Smooth muscle cell (in vitro differentiated cells): Measurements from ENCODE around the gene RNPEP. TPM values are rescaled to one million over a fixed set of nuclear protein-coding genes. Genes with fewer than 3 reads are reported as not detected.
"Not testable (repeated sequence)": the region's sequence is repeated elsewhere in the genome, so short reads cannot be mapped to it uniquely, and the experiment has no call there.

ENCODE experiments used
- DNase-seq: peaks from one replicate; lab custom pipeline; 2025; ENCODE audit not compliant: unreplicated experiment; lab: John Stamatoyannopoulos, UW
- H2AFZ ChIP-seq: fragments of 200-600 bp; sonication (generic); 2 replicates; pipeline ENCODE4 v1.6.0; 2016; ENCODE audit warnings: antibody characterized with exemption, low read depth, mild to moderate bottlenecking
- H3F3A ChIP-seq: fragments of 200-600 bp; sonication (generic); 2 replicates; pipeline ENCODE4 v1.6.0; 2017; ENCODE audit warnings: antibody characterized with exemption, low read depth
- H3K27ac ChIP-seq: fragments of 200-600 bp; sonication (generic); 2 replicates; pipeline ENCODE4 v1.5.1; 2016; ENCODE audit warnings: low read depth, mild to moderate bottlenecking
- H3K27me3 ChIP-seq: fragments of 200-600 bp; sonication (generic); 2 replicates; pipeline ENCODE4 v1.6.1; 2016; ENCODE audit warnings: low read depth, mild to moderate bottlenecking
- H3K36me3 ChIP-seq: fragments of 200-600 bp; sonication (generic); 2 replicates; pipeline ENCODE4 v1.5.1; 2016; ENCODE audit warnings: low read depth
- H3K4me1 ChIP-seq: fragments of 200-600 bp; sonication (generic); 2 replicates; pipeline ENCODE4 v1.5.1; 2016; ENCODE audit warnings: low read depth
- H3K4me2 ChIP-seq: fragments of 200-600 bp; sonication (generic); 2 replicates; pipeline ENCODE4 v1.6.0; 2016; ENCODE audit warnings: mild to moderate bottlenecking
- H3K4me3 ChIP-seq: fragments of 200-600 bp; sonication (generic); 2 replicates; pipeline ENCODE4 v1.5.1; 2016; ENCODE audit warnings: mild to moderate bottlenecking
- H3K79me2 ChIP-seq: fragments of 200-600 bp; sonication (generic); 2 replicates; pipeline ENCODE4 v1.6.0; 2016; ENCODE audit warnings: low read depth, mild to moderate bottlenecking
- H3K9ac ChIP-seq: fragments of 200-600 bp; sonication (generic); 2 replicates; pipeline ENCODE4 v1.6.0; 2016; ENCODE audit warnings: low read depth
- H3K9me3 ChIP-seq: fragments of 200-600 bp; sonication (generic); replicated peaks from 2 replicates; pipeline ENCODE4 v1.5.1; 2016; ENCODE audit warnings: low read depth
- H4K20me1 ChIP-seq: fragments of 200-600 bp; sonication (generic); 2 replicates; pipeline ENCODE4 v1.6.0; 2016; ENCODE audit warnings: low read depth
- WGBS: methylation state at CpG from one replicate; pipeline ENCODE4 v1.1.7; 2016; ENCODE audit warnings: low lambda C conversion rate; 5-methylcytosine and 5-hydroxymethylcytosine counted together
- polyA plus RNA-seq: library from polyadenylated mRNA; unstranded; fragments of >200 nt; fragmentation: Nextera tagmentation; extraction: Ambion mirVana; gene quantifications from 2 replicates; pipeline ENCODE4 v1.2.1, GENCODE V29; 2016
- total RNA-seq: library from RNA; depleted of rRNA; stranded (reverse); fragments of >200 nt; gene quantifications from 2 replicates; pipeline ENCODE4 v1.2.3, GENCODE V29; 2014
- TF ChIP-seq, protein P1 (sequence below): fragments of 200-600 bp; sonication (generic); IDR thresholded peaks from 2 replicates; pipeline ENCODE4 v1.5.1; 2017; ENCODE audit warnings: borderline replicate concordance, mild to moderate bottlenecking, antibody characterized with exemption; ENCODE audit not compliant: insufficient read depth, poor library complexity, severe bottlenecking

RNPEP gene
- total and polyA plus RNA-seq, 2 experiments from 2014 or later: 53.4 to 59.0 TPM

DNA sequence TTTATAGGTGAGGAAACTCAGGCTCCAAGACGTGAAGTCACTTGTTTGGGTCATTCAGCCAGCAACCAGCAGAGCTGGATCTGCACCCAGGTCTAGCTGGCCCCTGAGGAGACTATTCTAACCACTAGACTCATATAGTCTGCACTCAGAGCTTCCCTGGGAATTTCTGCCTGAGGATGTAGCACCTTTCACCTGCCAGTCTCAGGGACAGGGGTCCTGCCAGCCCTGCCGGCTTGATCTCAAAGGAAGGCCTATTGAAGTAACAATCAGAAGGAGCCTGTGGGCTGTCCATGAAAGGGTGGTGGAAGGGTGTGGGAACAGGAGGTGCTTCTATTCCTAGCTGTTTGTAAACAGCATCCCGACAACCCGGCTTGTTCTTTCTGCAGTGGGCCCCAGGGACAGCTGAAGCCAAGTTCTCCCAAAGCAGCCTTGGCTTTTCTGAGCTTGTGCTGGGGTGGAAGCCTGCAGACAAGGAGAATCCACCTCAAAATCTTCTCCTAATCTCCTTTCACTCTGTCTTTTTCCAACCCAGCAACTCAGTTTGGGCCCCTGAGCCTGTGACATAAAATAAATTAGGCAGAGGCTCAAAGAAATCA is 43.9 kb upstream of the RNPEP start:
- H3F3A ChIP-seq: peaks cover 9% of the 10 kb centered on the region
- peak overlapping the region; percentile 12 for H3K4me2 ChIP-seq
- no peaks in the 10 kb centered on the region for H3K36me3 ChIP-seq
- peaks cover 21% of the 10 kb centered on the region for H3K4me1 ChIP-seq
- peak overlapping the region; percentile 53 for H3K27ac ChIP-seq
- H2AFZ ChIP-seq: no peak overlapping the region
- DNase-seq: no peak
- TF ChIP-seq, protein P1, sequence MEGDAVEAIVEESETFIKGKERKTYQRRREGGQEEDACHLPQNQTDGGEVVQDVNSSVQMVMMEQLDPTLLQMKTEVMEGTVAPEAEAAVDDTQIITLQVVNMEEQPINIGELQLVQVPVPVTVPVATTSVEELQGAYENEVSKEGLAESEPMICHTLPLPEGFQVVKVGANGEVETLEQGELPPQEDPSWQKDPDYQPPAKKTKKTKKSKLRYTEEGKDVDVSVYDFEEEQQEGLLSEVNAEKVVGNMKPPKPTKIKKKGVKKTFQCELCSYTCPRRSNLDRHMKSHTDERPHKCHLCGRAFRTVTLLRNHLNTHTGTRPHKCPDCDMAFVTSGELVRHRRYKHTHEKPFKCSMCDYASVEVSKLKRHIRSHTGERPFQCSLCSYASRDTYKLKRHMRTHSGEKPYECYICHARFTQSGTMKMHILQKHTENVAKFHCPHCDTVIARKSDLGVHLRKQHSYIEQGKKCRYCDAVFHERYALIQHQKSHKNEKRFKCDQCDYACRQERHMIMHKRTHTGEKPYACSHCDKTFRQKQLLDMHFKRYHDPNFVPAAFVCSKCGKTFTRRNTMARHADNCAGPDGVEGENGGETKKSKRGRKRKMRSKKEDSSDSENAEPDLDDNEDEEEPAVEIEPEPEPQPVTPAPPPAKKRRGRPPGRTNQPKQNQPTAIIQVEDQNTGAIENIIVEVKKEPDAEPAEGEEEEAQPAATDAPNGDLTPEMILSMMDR: no peak
- no peaks in the 10 kb centered on the region for H3K9me3 ChIP-seq
- H4K20me1 ChIP-seq: no peaks in the 10 kb centered on the region
- H3K4me3 ChIP-seq: no peak overlapping the region
- H3K27me3 ChIP-seq: no peaks in the 10 kb centered on the region
- no peaks in the 10 kb centered on the region for H3K79me2 ChIP-seq
- 48% methylated on average over 4 of the region's 4 CpGs for WGBS
- no peak overlapping the region for H3K9ac ChIP-seq

DNA sequence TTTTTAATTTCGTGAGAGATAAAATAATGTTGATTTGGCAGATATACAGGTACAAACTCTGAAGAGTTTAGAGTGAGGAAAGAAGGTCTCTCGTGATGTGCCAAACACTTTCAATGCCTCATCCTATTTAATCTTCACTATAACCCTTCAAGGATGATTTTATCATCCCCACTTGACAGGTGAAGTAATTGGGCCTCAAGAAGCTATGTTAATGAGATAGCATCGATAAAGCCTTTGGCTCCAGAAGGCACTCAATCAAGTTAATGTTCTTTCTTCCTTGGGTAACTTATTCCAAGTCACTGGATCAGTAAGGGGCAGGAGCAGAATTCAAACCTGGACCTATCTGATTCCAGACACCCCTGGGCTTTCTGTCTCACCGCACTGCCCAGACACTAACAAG is 43.3 kb upstream of the RNPEP start:
- H3K9me3 ChIP-seq: no peaks in the 10 kb centered on the region
- 76% methylated on average over 4 of the region's 4 CpGs for WGBS
- H2AFZ ChIP-seq: no peak overlapping the region
- H3K4me2 ChIP-seq: no peak overlapping the region
- peaks cover 9% of the 10 kb centered on the region for H3F3A ChIP-seq
- no peak overlapping the region for H3K9ac ChIP-seq
- H3K27ac ChIP-seq: peak overlapping the region; percentile 53
- no peaks in the 10 kb centered on the region for H4K20me1 ChIP-seq
- no peak for DNase-seq
- H3K27me3 ChIP-seq: no peaks in the 10 kb centered on the region
- TF ChIP-seq, protein P1: no peak
- peaks cover 21% of the 10 kb centered on the region for H3K4me1 ChIP-seq
- no peaks in the 10 kb centered on the region for H3K36me3 ChIP-seq
- peaks cover 5% of the 10 kb centered on the region for H3K79me2 ChIP-seq
- H3K4me3 ChIP-seq: no peak overlapping the region

DNA sequence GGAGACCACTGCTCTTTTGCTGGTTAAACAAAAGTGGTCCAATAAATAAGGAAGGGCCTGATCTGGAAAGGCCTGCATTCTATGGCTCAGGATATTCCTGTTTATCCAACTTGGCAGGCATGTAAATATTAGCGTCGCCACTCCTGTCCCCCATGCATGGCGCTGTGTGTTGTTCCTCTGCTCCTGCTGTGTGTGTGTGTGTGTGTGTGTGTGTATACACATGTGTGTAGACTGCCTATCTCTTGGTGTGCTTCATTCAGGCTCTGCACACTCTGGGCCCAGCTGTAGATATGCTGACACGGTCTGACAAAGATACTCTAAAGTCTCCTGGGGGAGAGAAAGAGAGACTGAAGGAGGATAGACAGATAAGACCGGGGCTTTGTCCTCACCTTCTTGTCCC is 42.9 kb upstream of the RNPEP start:
- H3K36me3 ChIP-seq: no peaks in the 10 kb centered on the region
- no peak overlapping the region for H3K27ac ChIP-seq
- WGBS: 83% methylated on average over 5 of the region's 5 CpGs
- no peak overlapping the region for H3K4me3 ChIP-seq
- no peak overlapping the region for H2AFZ ChIP-seq
- no peak overlapping the region for H3K4me2 ChIP-seq
- H3K27me3 ChIP-seq: no peaks in the 10 kb centered on the region
- H4K20me1 ChIP-seq: no peaks in the 10 kb centered on the region
- H3K9me3 ChIP-seq: no peaks in the 10 kb centered on the region
- DNase-seq: no peak
- H3K4me1 ChIP-seq: peaks cover 21% of the 10 kb centered on the region
- peaks cover 8% of the 10 kb centered on the region for H3K79me2 ChIP-seq
- peaks cover 9% of the 10 kb centered on the region for H3F3A ChIP-seq
- H3K9ac ChIP-seq: no peak overlapping the region
- TF ChIP-seq, protein P1: no peak

DNA sequence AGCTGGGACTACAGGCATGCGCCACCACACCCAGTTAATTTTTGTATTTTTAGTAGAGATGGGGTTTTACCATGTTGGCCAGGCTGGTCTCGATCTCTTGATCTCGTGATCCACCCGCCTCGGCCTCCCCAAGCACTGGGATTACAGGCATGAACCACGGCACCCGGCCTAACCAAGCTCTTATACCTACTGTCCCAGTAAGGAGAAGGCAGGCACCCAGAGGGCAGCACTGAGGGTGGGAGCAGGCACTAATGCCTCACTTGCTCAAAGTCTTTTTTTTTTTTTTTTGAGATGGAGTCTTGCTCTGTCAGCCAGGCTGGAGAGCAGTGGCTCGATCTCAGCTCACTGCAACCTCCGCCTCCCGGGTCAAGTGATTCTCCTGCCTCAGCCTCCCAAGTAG is 42.1 kb upstream of the RNPEP start:
- not testable (repeated sequence) for H3K4me2 ChIP-seq, H2AFZ ChIP-seq, H3K27me3 ChIP-seq, H4K20me1 ChIP-seq, H3K9me3 ChIP-seq, H3F3A ChIP-seq, DNase-seq, H3K9ac ChIP-seq, H3K27ac ChIP-seq, H3K36me3 ChIP-seq, H3K4me3 ChIP-seq
- Histone ChIP-seq H3K4me1 (peaks cover 22% of the 10 kb centered on the region), H3K79me2 (peaks cover 14% of the 10 kb centered on the region)
- WGBS: 96% methylated on average over 9 of the region's 10 CpGs
